Coronary artery (tissue), 2 donors: ENCODE data around the gene SLC16A4.
A peak's percentile ranks its signal among the peaks of the same experiment; 100 is the strongest.

Source experiments
- DNase-seq: peaks from one replicate; pipeline ENCODE4 v3.0.0-alpha.2; 2017; ENCODE audit warnings: low spot score
- H3K27ac ChIP-seq, 2 donors: fragments of 200-600 bp; sonication (generic); one replicate each; pipeline ENCODE4 v1.5.1; 2016 to 2019
- H3K4me3 ChIP-seq: fragments of 200-600 bp; sonication (generic); 2 replicates; pipeline ENCODE4 v1.5.1; 2016; ENCODE audit warnings: mild to moderate bottlenecking, moderate library complexity
- TF ChIP-seq, protein P1 (sequence below): fragments of 200-600 bp; sonication (generic); IDR thresholded peaks from one replicate; pipeline ENCODE4 v1.5.1; 2019; ENCODE audit warnings: antibody characterized with exemption

The SLC16A4 gene

DNA sequence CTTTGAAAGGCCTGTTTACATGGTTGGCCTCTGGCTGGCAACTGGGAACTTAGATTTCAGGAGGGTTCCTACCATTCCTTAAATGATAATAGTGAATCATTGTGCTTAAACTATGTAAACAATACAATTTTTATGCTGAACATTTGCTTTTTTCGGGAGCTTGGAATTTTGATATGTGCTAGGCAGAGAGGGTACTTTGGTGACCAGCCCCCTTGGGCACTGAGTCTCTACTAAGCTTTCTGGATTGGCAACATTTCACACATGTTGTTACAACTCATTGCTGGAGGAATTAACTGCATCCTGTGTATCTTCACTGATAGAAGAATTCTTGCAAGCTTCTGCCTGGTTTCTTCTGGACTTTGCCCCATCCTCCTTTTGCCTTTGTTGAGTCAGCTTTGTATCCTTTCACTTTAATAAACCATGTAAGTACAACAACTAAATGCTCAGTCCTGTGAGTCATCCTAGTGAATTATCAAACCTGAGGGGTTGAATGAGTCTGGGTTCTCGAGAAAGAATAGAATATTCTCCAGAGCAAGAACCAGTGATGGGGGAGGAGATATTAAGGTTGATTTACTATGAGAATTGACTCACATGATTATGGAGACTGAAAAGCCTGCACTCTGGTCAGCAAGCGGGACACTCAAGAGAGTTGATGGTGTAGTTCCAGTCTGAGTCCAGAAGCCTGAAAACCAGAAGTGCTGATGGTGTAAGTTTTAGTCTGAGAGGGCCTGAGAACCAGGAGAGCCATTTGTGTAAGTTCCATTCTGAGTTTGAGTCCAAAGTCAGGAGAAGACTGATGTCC lies 3.1 kb upstream of the SLC16A4 start:
- H3K27ac ChIP-seq: no peak overlapping the region
- DNase-seq: no peak
- TF ChIP-seq, protein P1, sequence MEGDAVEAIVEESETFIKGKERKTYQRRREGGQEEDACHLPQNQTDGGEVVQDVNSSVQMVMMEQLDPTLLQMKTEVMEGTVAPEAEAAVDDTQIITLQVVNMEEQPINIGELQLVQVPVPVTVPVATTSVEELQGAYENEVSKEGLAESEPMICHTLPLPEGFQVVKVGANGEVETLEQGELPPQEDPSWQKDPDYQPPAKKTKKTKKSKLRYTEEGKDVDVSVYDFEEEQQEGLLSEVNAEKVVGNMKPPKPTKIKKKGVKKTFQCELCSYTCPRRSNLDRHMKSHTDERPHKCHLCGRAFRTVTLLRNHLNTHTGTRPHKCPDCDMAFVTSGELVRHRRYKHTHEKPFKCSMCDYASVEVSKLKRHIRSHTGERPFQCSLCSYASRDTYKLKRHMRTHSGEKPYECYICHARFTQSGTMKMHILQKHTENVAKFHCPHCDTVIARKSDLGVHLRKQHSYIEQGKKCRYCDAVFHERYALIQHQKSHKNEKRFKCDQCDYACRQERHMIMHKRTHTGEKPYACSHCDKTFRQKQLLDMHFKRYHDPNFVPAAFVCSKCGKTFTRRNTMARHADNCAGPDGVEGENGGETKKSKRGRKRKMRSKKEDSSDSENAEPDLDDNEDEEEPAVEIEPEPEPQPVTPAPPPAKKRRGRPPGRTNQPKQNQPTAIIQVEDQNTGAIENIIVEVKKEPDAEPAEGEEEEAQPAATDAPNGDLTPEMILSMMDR: no peak
- no peak overlapping the region for H3K4me3 ChIP-seq

DNA sequence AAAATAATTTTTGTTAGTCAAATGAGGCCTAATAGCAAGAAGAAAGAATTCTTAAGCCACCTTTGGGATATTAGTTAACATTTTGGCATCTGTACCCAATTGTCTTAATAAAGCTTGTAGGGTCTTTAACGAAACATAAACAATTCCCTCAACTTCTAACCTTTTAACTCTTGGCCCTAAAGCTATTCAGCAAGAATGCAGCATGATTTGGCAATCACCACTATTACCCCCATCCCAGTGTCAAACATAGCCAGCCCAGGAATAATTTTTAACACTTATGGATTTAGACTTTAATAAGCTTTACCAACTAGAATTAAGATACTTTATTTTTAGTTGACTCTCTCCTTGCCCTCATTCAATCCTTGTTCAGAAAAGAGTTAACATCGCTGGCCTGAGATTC lies 2.5 kb upstream of the SLC16A4 start:
- H3K27ac ChIP-seq: no peak overlapping the region

DNA sequence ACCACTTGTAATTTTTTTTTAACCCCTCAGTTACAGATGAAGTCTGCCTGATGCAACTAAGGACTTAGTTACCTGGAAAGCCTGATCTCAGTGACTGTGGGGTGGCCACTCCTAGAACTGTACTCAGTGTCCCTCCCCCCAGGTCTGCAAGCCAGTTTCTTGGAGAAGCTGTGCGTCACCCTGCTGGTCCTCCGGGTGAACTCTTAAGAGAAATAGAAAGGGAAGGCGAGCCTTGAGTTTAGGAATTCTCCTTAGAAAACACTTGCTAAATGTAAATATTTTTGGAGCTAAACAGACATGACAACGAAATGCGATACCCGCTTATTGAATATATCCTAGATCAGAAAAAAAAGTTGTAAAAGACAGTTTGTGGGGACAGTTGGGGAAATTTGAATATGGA lies 730 bp downstream of the SLC16A4 start:
- no peak for DNase-seq
- Histone ChIP-seq H3K27ac (peak overlapping the region; percentile 63 to 79), H3K4me3 (peak overlapping the region; percentile 67)

More for the DNA sequence above, 2.5 kb upstream of the SLC16A4 start:
- DNase-seq: no peak
- TF ChIP-seq, protein P1: no peak
- H3K4me3 ChIP-seq: no peak overlapping the region

DNA sequence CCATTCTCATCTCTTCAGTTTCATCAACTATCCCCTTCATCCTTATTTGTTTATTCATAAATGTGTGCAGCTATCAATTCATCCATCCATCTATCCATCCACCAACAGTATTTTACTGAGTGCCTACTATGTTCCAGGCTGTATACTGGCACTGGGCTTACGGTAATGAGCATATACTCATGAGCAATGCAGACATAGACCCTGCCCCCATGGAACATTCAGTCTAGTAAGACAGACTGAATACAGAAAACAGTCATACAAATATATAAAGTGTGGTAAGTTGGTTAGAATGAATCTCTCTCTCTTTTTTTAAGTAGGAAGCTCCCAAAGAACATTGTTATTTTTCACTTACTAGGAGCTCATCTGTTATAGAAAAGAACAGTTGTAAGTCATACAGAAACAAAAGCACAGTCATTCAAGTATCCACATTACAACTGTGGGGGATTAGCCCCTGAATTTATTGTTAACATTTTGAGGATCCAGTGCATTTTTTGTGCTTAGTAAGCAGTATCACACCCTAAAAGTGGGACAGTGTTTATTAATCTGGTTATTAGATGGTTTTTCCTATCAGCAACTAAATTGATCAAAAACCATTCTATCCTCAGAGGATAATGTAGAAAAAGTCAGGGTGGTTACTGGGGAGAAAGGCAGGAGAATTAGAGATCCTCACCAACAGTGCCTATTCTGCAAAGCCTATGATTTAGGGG lies 3.6 kb downstream of the SLC16A4 start:
- TF ChIP-seq, protein P1: no peak
- no peak overlapping the region for H3K4me3 ChIP-seq
- DNase-seq: no peak
- H3K27ac ChIP-seq: no peak overlapping the region

More for the DNA sequence above, 730 bp downstream of the SLC16A4 start:
- TF ChIP-seq, protein P1: no peak

DNA sequence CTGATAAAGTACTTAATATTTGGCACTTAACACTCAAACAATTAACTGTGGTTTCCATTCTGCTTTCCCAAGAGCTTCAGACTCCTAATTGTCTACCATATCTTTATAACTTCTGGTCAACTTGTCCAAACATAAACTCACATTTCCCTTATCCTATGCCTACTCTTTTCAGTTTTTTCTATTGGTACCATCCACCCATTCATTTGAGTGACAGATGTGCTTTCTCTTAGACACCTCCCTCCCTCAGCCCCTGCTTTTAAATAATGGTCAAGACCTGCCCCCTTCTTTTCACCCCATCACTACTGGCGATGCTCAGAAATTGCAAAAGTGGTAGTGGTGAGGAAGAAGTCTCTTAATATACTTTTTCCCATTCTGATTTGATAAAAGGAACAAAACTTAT lies 5.5 kb downstream of the SLC16A4 start:
- H3K27ac ChIP-seq: no peak overlapping the region
- TF ChIP-seq, protein P1: no peak
- DNase-seq: no peak
- no peak overlapping the region for H3K4me3 ChIP-seq

DNA sequence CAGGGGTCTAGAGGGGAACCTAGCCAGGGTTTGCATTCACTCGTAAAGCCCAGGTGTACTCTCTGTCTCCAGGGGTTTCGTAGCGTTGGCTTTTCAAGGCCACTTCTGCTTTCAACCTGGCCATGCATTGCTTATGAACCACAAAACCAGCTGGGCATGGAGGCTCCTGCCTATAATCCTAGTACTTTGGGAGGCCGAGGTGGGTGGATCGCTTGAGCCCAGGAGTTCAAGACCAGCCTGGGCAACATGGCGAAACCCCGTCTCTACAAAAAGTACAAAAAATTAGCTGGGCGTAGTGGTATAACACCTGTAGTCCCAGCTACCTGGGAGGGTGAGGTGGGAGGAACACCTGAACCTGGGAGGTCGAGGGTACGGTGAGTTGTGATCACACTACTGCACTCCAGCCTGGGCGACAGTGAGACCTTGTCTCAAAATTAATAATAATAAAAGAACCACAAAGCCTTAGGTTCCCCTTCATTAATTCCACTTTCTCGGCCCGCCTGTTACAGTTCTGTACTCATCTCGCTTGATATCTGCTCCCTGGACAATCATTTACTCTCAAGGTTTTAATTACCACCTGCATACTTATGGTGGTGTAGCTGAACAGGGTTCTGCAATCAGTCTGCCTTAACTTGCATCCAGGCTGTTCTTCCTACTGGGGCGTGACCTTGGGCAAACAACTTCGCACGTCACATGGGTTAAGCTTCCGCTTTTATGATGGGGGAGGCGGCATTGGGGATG lies 6.1 kb downstream of the SLC16A4 start:
- no peak overlapping the region for H3K4me3 ChIP-seq
- TF ChIP-seq, protein P1: no peak
- DNase-seq: no peak
- no peak overlapping the region for H3K27ac ChIP-seq
